HG02798 (cell line): ENCODE measurements around the gene GOPC.
"Not testable (repeated sequence)": the region's sequence is repeated elsewhere in the genome, so short reads cannot be mapped to it uniquely, and the experiment has no call there.

Experiments
- ATAC-seq: cut with Tn5 transposase; IDR thresholded peaks from one replicate; pipeline ENCODE4 v1.9.1; 2021; ENCODE audit warnings: mild to moderate bottlenecking; ENCODE audit not compliant: unreplicated experiment, poor library complexity

GOPC gene

DNA sequence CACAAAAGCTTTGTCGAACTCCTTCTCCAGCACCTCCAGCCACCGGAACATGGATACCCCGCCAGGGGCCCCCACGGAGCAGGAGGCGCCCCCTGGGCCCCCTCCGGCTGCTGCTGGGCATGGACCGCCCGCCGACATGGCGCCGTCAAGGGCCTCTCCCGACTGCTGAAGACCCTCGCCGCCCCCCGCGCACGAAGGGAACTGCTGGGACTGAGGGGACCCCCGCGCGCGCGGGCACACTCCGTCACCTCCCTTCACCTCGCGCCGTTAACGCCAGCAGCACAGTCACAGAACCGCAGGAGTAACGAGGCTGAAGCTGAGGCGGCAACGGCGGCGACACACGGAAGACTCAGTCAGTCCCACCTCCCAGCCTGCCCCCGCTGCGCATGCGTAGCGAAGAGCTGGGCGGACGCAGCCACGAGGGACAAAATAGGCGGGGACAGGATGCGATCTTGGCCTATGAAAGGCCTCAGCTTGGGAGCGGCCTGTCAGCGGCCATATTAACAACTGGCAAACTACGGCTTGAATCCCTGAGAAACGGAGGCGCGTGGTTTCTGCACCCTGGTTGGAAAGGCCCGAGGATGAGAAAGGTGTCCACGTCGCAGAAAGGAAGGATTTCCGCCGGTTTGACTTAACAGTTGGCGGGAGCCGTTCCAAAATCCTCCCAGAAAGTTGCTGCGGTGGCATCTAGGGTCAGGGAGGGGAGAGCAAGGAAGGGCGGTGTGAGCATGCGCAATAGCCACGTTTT lies at the start of gene GOPC:
TSS of gene GOPC (minus strand) at position 361 of the 748 bp plus-strand sequence. CDS start at position 138, 223 bp downstream.
- peak; percentile 92 for ATAC-seq

DNA sequence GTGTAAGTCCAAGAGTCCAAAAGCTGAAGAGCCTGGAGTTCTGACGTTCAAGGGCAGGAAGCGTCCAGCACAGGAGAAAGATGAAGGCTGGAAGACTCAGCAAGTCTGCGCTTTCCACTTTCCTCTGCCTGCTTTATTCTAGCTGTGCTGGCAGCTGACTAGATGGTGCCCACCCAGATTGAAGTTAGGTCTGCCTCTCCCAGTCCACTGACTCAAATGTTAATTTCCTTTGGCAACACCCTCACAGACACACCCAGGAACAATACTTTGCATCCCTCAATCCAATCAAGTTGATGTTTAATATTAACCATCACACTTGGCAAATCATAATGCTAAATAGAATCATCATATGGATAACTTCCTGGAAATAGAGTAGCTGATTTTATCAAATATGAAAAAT lies 49.7 kb upstream of the GOPC start:
- not testable (repeated sequence) for ATAC-seq

DNA sequence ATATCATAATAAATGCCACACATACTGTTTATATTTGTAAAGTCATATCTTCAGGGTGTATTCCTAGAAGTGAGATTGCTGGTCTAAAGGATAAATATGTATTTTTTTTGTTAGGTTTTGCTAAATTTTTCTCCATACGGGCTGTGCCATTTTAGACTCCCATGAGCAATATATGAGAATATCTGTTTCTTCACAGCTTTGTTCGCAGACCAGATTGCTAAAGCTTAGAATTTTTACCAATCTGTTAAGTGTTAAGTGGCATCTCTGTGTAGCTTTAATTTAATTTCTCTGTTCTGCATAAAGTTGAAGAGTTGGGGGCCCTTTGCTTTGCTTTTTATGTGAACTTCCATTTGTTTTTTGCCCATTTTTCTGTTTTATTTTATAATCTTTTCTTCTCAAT lies 40.7 kb upstream of the GOPC start:
- ATAC-seq: no peak

DNA sequence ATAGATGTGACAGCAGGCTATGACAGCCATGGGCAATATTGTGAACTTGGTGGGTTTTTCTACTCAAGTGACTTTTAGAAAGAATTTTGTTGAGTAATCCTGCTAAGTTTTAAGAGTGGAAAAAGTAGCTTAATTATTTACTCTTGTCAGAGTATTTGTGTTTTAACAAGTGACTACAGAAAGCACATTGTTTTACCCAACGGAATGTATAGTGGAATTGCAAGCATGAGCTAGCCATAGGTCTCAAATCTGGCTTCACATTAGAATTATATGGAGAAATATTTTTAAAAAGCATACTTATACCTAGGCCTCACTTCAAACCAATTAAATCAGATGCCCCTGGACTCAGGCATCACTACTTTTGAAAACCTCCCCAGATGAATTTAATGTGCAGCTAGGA lies 35.5 kb upstream of the GOPC start:
- no peak for ATAC-seq

DNA sequence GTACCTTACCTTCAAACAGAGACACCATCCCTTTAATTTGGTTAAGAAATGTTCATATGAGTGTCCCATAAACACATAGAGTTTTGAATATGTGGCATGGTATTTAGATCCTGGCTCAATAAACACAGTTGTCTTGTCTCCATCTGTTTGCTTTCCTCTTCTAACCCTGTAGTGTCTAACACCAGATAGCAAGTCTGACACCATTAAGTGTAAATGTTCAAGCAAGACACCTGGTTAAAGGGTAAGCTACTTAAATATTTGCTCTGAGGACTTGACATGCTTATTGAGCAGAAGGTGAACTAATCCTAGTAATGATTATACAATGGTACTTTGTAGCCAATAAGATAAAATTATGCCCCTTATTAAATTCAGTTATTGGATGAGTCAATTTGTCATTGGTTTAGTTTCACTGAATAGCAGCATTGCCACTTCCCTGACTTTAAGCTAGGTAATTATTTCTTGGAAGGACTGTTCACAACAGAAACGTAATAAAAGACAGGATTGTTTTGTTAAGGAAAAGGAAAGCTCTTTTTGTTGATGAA lies 26.9 kb upstream of the GOPC start:
- ATAC-seq: no peak

DNA sequence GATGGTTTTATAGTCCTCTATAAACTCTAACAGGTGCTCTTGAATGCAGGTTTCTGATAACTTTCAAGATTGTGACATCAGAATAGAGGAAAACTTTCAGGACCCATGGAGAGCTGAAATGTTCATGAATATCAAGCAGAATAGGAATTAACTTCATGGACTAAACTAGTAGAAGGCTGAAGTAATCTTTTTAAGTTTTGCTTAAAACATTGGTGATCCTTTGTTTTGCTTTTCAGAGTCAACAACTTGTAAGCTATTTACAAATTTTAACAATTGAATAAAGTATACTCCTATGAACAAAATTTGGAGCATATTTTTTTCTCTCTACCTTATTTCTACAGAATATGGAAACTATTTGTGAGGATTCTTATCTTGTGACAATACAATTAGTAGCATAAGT lies 25.2 kb upstream of the GOPC start:
- ATAC-seq: no peak

DNA sequence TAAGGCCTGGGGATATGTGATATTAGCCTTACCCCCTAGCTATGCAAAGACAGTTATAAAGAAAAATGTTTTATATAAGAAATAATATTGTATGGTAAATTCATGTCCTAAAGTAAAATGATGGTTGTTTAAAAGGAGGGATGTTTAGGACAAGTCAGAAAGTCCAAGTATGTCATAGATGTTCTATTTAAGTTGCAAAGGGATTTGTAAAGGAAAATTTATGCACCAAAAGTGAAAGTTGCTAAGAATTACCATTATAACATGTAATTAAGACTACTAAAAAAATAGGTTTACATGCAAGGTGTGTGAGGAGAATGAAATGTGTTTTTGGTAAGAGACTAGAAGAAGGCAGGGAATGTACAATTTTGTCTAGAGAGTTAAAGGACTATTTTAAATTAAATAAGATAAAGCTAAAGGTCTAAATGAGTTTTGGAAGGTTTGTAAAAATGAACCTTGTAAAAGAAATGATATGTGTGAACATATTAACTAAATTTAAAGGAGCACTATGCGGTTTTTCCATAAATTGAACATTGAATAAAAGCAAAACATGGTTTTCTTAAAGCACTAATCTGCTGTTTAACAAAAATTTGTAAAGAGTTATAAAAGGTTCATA lies 22.7 kb upstream of the GOPC start:
- no peak for ATAC-seq

DNA sequence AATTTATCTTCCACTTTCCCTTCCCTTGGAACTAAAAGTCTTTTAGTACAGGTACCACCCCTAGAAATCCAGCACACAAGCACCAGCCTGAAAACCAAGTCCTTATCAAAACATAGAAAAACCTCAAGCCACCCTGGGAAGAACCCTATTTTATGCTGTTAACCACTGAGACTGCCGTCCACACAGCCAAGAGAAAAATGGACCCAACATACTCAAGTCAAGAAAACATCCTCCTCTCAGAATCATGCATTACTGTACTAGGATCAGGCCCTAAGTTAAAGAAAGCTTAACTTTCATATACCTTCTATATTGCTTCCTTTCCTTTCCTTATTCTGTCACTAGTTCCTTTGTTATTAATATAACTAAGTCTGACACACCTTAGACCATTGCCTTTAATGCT lies 16.9 kb upstream of the GOPC start:
- ATAC-seq: peak; percentile 51

DNA sequence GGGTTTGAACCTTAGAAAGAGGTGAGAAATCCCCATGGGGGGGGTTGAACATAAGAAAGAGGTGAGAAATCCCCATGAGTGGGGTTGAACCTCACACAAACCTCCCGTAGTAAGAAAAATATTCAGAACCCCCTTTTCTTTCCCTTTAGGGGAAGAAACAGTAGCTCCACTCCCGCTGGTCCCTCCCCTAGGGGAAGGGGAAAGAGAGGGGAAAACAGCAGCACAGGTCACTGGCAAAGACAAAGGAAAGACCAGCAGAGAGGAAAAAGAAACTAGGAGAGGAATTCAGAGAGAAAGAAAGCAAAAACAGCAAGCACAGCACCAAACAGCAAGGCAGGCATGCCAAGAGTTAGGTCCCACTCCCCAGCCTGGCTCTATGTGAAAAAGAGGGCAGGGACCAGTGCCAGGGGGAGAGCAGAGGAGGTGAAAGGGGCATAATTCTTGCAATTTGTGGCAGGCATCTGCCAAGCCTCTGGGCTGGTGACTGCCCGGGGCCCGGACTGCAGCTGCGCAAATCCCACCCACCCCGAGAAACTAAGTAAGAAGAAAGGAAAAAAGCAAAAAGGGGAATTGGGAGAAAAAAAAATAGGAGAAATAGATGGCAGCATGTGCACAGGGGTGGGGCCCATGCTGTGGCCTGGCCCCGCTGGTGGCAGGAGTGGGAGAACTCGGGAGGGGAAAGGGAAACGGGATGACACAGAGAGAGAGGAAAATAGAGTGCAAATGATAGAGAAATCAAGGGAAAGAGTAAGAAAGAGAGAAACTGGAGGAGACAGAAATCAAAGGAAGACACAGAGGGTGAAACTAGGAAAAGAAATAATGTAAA lies 15.1 kb upstream of the GOPC start:
- no peak for ATAC-seq

DNA sequence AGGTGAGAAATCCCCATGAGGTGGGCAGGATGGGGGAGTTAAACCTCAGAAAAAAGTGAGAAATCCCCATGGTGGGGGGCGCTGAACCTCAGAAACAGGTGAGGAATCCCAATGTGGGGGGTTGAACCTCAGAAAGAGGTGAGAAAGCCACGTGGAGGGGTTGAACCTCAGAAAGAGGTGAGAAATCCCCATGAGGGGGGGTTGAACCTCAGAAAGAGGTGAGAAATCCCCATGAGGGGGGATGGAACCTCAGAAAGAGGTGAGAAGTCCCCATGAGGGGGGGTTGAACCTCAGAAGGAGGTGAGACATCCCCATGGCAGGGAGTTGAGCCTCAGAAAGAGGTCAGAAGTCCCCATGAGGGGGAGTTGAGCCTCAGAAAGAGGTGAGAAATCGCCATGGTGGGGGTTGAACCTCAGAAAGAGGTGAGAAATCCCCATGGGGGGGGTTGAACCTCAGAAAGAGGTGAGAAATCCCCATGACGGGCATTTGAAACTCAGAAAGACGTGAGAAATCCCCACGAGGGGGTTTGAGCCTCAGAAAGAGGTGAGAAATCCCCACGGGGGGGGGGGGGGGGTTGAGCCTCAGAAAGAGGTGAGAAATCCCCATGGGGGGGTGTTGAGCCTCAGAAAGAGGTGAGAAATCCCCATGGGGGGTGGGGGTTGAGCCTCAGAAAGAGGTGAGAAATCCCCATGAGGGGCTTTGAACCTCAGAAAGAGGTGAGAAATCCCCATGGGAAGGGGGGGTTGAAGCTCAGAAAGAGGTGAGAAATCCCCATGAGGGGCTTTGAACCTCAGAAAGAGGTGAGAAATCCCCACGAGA lies 14.3 kb upstream of the GOPC start:
- no peak for ATAC-seq

DNA sequence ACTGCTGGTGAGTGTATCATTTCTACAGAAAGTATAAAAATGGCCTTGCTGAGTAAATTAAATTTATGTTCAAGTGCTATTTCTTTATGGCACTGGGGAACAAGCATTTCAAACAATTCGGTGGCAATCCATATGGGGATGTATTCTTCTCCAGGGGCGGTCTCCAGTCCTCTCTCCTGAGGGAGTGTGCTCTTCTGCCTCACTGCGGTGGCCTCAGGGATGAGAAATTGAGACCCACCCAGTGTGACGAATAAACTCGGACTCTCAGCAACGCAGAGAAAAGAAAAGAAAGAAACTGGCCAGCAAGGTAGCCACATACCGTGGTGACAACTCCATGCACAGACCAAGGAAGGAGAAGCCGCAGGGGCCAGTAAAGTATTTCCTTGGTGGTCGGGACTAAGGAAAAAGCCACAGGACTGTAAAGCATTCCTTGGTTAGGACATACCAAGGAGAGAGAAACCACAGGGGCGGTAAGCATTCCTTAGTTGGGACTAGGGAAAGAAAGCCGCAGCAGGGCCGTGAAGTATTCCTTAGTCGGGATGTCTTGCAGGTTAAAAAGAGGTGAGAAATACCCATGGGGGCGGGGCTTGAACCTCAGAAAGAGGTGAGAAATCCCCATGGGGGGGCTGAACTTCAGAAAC lies 13.6 kb upstream of the GOPC start:
- no peak for ATAC-seq

DNA sequence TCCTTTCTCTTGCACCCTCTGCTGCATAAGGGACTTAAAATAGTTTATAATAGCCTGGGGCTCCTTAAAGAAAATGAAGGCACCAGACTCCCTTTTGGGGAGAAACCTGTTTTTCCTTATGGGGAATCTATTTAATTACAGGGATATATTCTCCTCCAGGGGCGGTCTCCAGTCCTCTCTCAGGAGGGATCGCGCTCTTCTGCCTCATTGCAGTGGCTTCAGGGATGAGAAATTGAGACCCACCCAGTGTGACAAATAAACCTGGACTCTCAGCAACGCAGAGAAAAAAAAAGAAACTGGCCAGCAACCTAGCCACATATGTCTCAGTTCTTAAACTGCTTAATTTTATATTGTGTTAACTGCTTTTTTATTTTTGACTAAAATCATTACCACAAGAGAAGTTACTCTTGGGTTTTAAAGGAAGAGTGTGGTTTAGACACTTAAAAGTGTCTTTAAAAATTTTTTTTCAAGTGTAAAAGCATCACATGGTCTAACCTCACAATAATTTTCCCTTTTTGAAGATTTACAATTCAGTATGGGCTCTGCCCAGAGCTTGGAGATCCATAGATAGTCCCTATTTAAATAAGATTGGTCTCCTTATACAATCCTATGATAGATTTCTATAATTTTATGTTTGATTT lies 11.7 kb upstream of the GOPC start:
- ATAC-seq: no peak

DNA sequence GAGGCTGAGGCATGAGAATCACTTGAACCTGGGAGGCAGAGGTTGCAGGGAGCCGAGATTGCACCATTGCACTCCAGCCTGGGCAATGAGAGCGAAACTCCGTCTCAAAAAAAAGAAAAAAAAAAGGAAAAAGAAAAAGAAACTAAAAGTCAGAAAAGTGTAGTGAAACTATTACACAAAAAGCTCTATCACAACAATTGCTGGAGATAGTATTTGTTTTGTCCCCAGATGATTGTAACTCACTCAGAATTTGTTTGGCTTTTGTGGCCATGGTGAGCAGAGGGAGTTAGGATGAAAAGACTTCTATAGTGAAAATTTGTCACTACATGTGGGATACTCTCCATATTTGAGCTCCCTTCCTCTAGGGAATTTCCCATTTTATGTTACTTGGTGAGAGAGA lies 5.2 kb upstream of the GOPC start:
- peak; percentile 29 for ATAC-seq

DNA sequence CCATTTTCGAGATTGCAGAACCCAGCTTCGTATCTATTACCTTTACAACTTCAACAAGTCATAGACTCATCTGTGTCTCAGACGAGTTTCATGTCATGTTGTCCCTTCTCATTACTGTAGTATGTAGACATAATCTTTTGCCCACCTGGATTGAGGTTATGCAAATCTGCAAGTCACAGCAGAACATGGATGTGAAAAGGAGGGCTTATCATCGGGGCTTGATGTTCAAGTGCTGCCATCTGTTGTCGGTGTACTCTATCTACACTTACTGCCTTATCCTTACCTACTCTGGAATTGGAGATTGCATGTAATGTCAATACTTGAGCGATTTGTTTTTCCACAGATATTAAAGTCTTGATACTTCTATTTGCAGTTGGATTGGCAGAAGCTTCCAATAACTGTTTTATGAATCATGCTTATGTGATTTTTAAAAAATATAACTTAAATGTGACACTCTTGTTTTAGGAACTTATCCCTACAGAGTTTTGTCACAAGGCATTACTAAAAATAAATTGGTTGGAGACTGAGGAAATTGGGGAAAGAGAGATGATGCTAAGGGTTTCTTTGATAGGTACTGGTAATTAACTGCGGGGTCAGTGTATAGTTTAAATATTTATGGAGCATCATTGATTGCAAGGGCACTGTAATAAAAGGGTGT lies 3.0 kb upstream of the GOPC start:
- peak; percentile 44 for ATAC-seq

DNA sequence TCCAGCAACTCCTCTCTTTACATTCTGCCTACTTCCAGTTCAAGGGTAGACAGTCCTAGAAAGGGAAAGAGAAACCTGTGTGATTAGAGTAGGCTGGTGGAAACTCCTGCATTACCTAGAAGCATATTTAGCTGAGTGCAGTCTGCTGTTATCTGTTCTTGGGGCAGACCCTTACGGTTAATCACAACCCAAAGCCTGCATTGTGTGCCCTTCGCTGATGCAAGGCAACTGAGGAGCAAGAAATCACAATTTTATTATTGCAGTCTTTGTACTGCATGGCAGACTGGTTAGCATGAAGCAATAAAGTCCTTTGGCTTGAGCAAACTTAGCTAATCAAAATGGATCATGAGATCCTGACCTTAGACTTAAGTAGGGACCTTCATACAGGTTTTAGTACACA lies 1.5 kb upstream of the GOPC start:
- ATAC-seq: no peak

DNA sequence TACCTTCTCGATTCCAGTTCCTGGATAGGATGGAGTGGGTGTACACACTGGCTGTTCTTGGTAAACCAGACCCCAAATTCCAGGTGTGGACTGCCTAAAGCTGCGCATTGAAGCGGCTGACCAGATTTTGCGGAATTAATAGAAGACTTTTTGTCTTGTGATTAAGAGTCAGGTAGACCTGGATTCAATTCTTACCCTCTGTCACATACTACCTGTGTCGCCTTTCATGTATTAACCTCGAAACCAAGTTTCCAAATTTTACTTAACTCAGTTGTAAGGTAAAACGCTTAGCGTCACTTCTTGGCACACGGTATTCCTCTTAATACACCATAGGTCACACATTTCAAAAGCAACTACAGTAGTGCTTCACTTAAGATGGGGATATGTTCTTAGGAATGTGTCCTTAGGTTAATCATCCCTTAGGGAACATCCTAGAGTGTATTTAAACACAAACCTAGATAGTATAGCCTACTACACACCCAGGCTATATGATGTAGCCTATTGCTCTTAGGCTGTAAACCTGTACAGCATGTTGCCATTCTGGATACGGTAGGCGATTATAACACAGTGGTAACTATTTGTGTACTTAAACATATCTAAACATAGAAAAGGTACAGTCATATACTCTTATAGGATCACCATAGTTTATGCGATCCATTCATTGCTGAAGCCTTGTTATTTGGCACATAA lies 733 bp upstream of the GOPC start:
- no peak for ATAC-seq

DNA sequence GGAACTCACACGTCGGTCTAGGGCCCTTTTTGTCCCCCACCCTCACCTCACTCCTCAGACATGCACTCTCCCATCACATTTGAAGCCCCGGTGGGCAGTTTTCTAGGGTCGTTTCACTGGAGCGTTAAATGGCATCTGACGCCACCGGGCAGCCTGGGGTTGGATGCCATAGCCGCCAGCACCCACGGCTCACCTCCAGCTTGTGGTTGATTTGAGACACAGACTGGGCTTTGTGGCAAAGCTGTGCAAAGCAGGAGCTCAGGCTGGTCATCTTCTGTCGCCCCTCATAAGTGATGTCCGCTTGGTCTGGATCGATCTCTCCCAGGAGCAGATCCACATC lies 530 bp downstream of the GOPC start:
- peak; percentile 8 for ATAC-seq

DNA sequence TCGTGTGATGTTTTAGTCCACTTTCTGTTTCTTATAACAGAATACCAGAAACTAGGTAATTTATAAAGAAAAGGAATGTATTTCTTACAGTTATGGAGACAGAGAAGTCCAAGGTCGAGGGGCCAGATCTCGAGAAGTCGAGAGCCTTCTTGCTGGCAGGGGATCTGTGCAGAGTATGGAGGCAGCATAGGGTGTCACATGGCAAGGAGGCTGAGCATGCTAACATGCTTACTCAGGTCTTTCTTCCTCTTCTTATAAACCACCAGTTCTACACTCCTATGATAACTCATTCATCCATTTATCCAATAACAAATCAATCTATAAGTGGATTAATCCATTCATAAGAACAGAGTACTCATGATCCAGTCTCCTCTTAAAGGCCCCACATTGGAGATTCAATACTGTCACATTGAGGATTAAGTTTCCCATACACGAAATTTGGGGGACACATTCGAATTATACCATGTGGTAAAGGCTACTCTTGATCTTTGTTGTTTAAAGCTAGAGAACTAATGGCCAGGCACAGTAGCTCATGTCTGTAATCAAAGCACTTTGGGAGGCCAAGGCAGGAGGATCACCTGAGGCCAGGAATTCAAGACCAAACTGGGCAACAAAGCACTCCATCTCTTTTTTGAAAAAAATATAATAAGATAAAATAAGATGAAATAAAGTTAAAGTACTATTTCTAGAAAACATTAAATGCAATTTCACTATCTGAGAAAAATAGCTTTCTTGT lies 2.1 kb downstream of the GOPC start:
- ATAC-seq: no peak
